HG03521 (cell line): Measurements from ENCODE around the gene CCZ1B.
"Not testable (repeated sequence)": the region's sequence is repeated elsewhere in the genome, so short reads cannot be mapped to it uniquely, and the experiment has no call there.

ENCODE experiments used
- ATAC-seq: cut with Tn5 transposase; IDR thresholded peaks from one replicate; pipeline ENCODE4 v1.9.1; 2021; ENCODE audit warnings: mild to moderate bottlenecking, moderate library complexity; ENCODE audit not compliant: unreplicated experiment

CCZ1B gene

GRCh38 chr7:6831018-6831725, 5.1 kb upstream of the CCZ1B start:
- ATAC-seq: no peak

- ATAC-seq: not testable (repeated sequence)
Measured at GRCh38 chr7:6830026-6830425, 4.0 kb upstream of the CCZ1B start.

- not testable (repeated sequence) for ATAC-seq
Measured at GRCh38 chr7:6829616-6830015, 3.5 kb upstream of the CCZ1B start.

GRCh38 chr7:6827180-6827579, 1.1 kb upstream of the CCZ1B start:
- not testable (repeated sequence) for ATAC-seq

- peak; percentile 47 for ATAC-seq
Measured at GRCh38 chr7:6825236-6826125, 594 bp downstream of the CCZ1B start.

GRCh38 chr7:6821622-6822021, 4.5 kb downstream of the CCZ1B start:
- not testable (repeated sequence) for ATAC-seq

GRCh38 chr7:6815470-6815869, 10.6 kb downstream of the CCZ1B start:
- ATAC-seq: not testable (repeated sequence)

GRCh38 chr7:6813011-6813410, 13.1 kb downstream of the CCZ1B start:
- ATAC-seq: not testable (repeated sequence)

- ATAC-seq: not testable (repeated sequence)
Measured at GRCh38 chr7:6807959-6808358, 18.1 kb downstream of the CCZ1B start.

GRCh38 chr7:6807393-6807918, 18.6 kb downstream of the CCZ1B start:
- not testable (repeated sequence) for ATAC-seq

GRCh38 chr7:6800331-6800730, 25.7 kb downstream of the CCZ1B start:
- ATAC-seq: not testable (repeated sequence)

GRCh38 chr7:6799887-6800286, 26.2 kb downstream of the CCZ1B start:
- ATAC-seq: not testable (repeated sequence)

GRCh38 chr7:6798047-6798446, 28.0 kb downstream of the CCZ1B start:
- ATAC-seq: not testable (repeated sequence)

GRCh38 chr7:6797218-6797617, 28.9 kb downstream of the CCZ1B start:
- ATAC-seq: not testable (repeated sequence)

GRCh38 chr7:6794276-6794675, 31.8 kb downstream of the CCZ1B start:
- not testable (repeated sequence) for ATAC-seq

GRCh38 chr7:6792113-6792872, 33.8 kb downstream of the CCZ1B start:
- not testable (repeated sequence) for ATAC-seq

- ATAC-seq: not testable (repeated sequence)
Measured at GRCh38 chr7:6789353-6789752, 36.7 kb downstream of the CCZ1B start.

- not testable (repeated sequence) for ATAC-seq
Measured at GRCh38 chr7:6781581-6781980, 44.5 kb downstream of the CCZ1B start.

GRCh38 chr7:6761186-6761585, 64.9 kb downstream of the CCZ1B start:
- ATAC-seq: not testable (repeated sequence)

- ATAC-seq: not testable (repeated sequence)
Measured at GRCh38 chr7:6753964-6754363, 72.1 kb downstream of the CCZ1B start, which contains the start of gene RSPH10B2. TSS of gene RSPH10B2 (plus strand) at chr7:6754103. CDS start at chr7:6757678, 3,575 bp downstream.

- ATAC-seq: not testable (repeated sequence)
Measured at GRCh38 chr7:6750173-6750572, 75.9 kb downstream of the CCZ1B start.
